ENCODE data around the gene SF3A2. TPM values are rescaled to one million over a fixed set of nuclear protein-coding genes. Genes with fewer than 3 reads are reported as not detected.
A peak's percentile ranks its signal among the peaks of the same experiment; 100 is the strongest.

SF3A2 gene
- total RNA-seq, 1 experiment from 2014 or later = 184 TPM

DNA sequence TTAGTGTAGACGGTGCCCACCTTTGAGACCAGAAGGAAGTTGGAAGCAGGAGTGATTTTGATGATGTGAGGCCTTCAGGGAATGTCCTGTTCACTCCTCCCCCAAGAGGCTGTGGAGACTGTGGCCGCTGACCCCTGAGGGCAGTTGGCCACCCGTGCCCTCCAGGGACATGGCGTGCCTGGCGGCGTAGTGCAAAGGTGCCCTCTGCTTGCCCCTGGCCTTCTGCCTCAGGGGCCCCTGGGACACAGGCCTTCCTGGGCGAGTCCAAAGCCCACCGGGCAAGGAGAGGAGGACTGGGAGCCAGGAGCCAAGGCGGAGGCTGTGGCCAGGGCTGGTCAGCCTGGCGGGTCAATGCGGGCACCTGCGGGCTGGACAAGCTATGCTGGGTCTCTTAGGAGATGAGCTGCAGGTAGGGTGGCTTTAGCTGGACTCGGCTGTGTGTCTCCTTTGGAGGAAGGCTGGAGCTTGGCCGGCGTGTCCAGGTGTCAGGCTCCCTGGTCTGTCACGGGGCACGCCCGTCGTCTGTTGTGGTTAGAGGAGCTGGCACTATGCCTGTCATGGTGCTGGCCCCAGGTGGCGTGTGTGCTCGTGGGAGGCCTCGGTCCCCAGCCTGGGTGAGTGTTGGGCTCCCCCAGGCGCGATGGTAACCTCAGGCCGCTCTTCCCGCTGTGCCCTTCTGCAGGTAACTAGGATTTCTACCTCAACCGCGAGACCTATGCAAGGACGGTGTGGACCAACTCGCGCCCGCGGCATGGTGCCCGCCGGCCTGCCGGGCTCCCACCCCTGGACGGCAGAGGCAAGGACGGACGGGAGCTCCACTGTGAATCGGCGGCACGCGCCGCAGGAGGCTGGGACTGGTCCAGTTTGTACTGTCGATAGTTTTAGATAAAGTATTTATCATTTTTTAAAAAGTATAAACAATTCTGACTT is 7.3 kb upstream of the SF3A2 start:
- Mint-ChIP-seq H3K4me1 (no peaks in the 10 kb centered on the region), H3K9me3 (no peaks in the 10 kb centered on the region), H3K4me3 (no peak overlapping the region), H3K27ac (peak overlapping the region; percentile 90; the same call in 1 of the 2 replicates), H3K27me3 (ENCODE audit: low read depth) (no peaks in the 10 kb centered on the region), H3K36me3 (peaks cover 23% of the 10 kb centered on the region)
- ChIA-PET CTCF (interaction anchor here (2.6 to 2.8 kb wide), 2 partner anchors 30 to 73 kb away, joined by 7 to 18 read pairs; no protein-coding TSS in a partner anchor), POLR2A (interaction anchor here (0.6 to 1.1 kb wide), 2 partner anchors 83 to 93 kb away, joined by 3 read pairs; no protein-coding TSS in a partner anchor)
- TF ChIP-seq JAZF1 (CRISPR knock-in tag; IDR thresholded peaks at IDR 0.05) (no peak), TCF7 (CRISPR knock-in tag; IDR thresholded peaks at IDR 0.05; ENCODE audit: low read depth) (no peak), ZNF396 (CRISPR knock-in tag; IDR thresholded peaks at IDR 0.05; ENCODE audit: borderline replicate concordance) (no peak), ETV6 (CRISPR knock-in tag; IDR thresholded peaks at IDR 0.05) (no peak), GRHL2 (CRISPR knock-in tag; IDR thresholded peaks at IDR 0.05; ENCODE audit: insufficient replicate concordance, severe bottlenecking) (no peak), ZBTB43 (CRISPR knock-in tag; IDR thresholded peaks at IDR 0.05) (no peak), ZNF232 (CRISPR knock-in tag; IDR thresholded peaks at IDR 0.05) (no peak), ERG (CRISPR knock-in tag; IDR thresholded peaks at IDR 0.05) (no peak), NR1H2 (CRISPR knock-in tag; IDR thresholded peaks at IDR 0.05) (no peak), ZMAT4 (CRISPR knock-in tag; IDR thresholded peaks at IDR 0.05) (no peak)
- TF ChIP-seq, protein P1, sequence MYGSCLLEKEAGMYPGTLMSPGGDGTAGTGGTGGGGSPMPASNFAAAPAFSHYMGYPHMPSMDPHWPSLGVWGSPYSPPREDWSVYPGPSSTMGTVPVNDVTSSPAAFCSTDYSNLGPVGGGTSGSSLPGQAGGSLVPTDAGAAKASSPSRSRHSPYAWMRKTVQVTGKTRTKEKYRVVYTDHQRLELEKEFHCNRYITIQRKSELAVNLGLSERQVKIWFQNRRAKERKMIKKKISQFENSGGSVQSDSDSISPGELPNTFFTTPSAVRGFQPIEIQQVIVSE (CRISPR knock-in tag; IDR thresholded peaks at IDR 0.05; ENCODE audit: borderline replicate concordance) = no peak
- TF ChIP-seq, protein P2, sequence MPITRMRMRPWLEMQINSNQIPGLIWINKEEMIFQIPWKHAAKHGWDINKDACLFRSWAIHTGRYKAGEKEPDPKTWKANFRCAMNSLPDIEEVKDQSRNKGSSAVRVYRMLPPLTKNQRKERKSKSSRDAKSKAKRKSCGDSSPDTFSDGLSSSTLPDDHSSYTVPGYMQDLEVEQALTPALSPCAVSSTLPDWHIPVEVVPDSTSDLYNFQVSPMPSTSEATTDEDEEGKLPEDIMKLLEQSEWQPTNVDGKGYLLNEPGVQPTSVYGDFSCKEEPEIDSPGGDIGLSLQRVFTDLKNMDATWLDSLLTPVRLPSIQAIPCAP (CRISPR knock-in tag; IDR thresholded peaks at IDR 0.05) = no peak
- TF ChIP-seq, protein P3, sequence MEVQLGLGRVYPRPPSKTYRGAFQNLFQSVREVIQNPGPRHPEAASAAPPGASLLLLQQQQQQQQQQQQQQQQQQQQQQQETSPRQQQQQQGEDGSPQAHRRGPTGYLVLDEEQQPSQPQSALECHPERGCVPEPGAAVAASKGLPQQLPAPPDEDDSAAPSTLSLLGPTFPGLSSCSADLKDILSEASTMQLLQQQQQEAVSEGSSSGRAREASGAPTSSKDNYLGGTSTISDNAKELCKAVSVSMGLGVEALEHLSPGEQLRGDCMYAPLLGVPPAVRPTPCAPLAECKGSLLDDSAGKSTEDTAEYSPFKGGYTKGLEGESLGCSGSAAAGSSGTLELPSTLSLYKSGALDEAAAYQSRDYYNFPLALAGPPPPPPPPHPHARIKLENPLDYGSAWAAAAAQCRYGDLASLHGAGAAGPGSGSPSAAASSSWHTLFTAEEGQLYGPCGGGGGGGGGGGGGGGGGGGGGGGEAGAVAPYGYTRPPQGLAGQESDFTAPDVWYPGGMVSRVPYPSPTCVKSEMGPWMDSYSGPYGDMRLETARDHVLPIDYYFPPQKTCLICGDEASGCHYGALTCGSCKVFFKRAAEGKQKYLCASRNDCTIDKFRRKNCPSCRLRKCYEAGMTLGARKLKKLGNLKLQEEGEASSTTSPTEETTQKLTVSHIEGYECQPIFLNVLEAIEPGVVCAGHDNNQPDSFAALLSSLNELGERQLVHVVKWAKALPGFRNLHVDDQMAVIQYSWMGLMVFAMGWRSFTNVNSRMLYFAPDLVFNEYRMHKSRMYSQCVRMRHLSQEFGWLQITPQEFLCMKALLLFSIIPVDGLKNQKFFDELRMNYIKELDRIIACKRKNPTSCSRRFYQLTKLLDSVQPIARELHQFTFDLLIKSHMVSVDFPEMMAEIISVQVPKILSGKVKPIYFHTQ (CRISPR knock-in tag; IDR thresholded peaks at IDR 0.05) = no peak
- no peak for ATAC-seq
- no peak for DNase-seq (ENCODE audit: low spot score)

- TF ChIP-seq ZNF396 (CRISPR knock-in tag; IDR thresholded peaks at IDR 0.05; ENCODE audit: borderline replicate concordance) = no peak
- no peak for TF ChIP-seq NR2C2 (CRISPR knock-in tag; IDR thresholded peaks at IDR 0.05)
- no peak for TF ChIP-seq CBFB (CRISPR knock-in tag; IDR thresholded peaks at IDR 0.05; ENCODE audit: low read depth)
- TF ChIP-seq, protein P4, sequence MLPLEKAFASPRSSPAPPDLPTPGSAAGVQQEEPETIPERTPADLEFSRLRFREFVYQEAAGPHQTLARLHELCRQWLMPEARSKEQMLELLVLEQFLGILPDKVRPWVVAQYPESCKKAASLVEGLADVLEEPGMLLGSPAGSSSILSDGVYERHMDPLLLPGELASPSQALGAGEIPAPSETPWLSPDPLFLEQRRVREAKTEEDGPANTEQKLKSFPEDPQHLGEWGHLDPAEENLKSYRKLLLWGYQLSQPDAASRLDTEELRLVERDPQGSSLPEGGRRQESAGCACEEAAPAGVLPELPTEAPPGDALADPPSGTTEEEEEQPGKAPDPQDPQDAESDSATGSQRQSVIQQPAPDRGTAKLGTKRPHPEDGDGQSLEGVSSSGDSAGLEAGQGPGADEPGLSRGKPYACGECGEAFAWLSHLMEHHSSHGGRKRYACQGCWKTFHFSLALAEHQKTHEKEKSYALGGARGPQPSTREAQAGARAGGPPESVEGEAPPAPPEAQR (CRISPR knock-in tag; IDR thresholded peaks at IDR 0.05) = no peak
- TF ChIP-seq ZBTB21 (CRISPR knock-in tag; IDR thresholded peaks at IDR 0.05; ENCODE audit: borderline replicate concordance) = no peak
- Mint-ChIP-seq H3K27ac (peak overlapping the region; percentile 47), H3K4me3 (no peak overlapping the region), H3K36me3 (peaks cover 16% of the 10 kb centered on the region), H3K4me1 (peaks cover 2% of the 10 kb centered on the region; the same call in 1 of the 2 replicates), H3K27me3 (ENCODE audit: low read depth) (no peaks in the 10 kb centered on the region), H3K9me3 (no peaks in the 10 kb centered on the region)
- ChIA-PET POLR2A (interaction anchor here (0.6 to 1.1 kb wide), 2 partner anchors 82 to 94 kb away, joined by 3 read pairs; no protein-coding TSS in a partner anchor), CTCF (interaction anchor here (2.6 to 2.8 kb wide), 2 partner anchors 31 to 74 kb away, joined by 7 to 18 read pairs; no protein-coding TSS in a partner anchor)
- DNase-seq (ENCODE audit: low spot score) (no peak), ATAC-seq (no peak)
These were observed 6.5 kb upstream of the SF3A2 start for GRCh38 chr19:2230033-2230531.
